CD4-positive, alpha-beta T cell treated with Interleukin-17A for 1 hour (primary cell): ENCODE measurements around the gene GIMAP7.
"Not testable (repeated sequence)": the region's sequence is repeated elsewhere in the genome, so short reads cannot be mapped to it uniquely, and the experiment has no call there.

Experiments used
- DNase-seq: peaks from one replicate; pipeline ENCODE4 v3.0.0-alpha.2; 2020

GIMAP7 gene

DNA sequence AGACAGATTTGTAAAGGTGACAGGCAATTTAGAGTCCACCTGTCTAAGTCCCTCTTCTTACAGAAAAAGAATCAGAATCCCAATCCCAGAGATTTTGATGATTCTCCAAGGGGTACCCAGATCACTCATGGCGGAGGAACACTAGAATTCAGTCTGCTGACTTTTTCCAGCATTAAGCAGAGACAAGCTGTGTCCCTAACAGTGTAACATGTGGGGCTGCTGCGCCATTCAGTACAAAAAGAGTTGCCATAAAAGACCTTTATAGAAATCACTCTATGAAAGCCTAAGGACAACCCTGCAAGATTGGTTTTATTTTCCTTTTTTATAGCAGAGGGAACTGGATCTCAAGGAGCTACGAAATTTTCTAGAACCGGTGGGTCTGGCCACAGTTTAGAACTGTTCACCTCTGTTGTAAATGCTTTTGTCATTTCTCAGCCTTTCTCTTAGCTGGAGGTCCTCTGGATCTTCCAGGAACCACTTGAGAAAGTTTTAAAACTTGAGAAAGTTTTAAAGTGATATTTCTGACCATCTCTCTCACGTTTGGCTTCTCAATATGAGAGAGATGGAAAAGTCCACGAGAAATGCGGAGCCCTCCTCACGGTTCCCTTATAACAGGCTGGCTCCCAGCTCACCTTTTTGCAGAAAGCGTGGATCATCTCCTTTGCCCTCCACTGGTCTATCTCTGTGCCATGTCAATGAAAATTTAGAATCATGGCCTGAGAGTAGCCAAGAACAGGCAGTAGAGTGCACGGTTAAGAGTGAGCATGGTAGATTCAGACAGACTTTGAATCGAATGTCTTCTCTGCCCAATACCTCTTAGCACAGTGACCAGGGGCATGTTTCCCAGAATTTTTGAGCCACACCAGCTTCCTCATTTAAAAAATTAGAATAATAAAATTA is 826 bp downstream of the GIMAP7 start:
- DNase-seq: peak; percentile 57

DNA sequence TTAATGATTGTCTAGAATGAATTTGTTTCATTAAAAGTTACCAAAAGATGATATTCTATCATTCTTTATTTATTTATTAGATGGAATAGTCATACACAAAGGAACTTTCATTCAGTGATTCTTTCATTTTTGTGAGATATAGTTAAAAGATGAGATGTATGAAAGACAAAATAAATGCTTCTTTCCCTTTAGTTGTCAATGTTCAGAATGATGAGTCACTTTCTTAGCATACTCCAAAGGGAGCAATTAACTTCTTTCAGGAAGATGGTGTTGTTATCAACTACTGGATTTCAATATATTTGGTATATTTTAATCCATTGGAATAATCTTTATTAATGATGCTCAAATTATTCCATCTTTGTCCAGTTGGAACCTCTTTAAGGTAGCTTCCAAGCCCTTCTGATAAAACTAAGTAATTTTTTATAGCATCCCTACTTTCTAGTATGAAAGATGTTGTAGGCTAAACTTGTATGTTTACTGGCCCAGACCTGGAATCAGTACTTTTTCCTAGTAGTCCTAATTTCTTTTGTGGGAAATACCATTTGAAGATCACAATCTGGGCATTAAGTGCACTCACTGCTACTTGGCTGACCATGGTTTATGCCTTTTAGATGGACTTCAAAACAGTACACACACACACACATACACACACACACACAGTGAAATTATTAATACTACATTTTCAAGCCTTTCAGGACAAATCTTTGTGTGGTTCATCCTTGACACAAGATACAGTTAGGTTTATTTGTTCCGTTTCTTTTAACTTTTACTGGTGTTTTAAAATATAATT is 2.5 kb downstream of the GIMAP7 start:
- peak; percentile 53 for DNase-seq

DNA sequence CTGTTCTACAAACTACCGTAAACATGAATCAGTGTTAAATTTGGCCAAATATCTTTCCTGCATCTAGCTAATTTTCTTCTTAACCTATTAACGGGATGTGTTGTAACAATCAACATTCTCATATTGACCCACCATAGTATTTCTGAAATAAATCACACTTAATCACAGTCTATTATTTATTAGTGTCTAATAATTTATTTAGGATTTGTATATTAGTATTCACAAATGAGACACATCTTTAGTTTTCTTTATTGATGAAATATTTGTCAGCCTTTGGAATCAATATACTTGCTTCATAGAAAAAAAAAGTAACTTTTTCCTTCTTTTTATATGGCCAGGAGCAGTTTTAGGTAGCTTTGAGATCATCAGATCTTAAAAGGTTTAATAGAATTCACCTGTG is 4.6 kb downstream of the GIMAP7 start:
- DNase-seq: no peak

DNA sequence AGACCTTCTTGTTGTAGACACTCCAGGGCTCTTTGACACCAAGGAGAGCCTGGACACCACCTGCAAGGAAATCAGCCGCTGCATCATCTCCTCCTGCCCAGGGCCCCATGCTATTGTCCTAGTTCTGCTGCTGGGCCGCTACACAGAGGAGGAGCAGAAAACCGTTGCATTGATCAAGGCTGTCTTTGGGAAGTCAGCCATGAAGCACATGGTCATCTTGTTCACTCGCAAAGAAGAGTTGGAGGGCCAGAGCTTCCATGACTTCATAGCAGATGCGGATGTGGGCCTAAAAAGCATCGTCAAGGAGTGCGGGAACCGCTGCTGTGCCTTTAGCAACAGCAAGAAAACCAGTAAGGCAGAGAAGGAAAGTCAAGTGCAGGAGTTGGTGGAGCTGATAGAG is 5.5 kb downstream of the GIMAP7 start:
- peak; percentile 41 for DNase-seq

DNA sequence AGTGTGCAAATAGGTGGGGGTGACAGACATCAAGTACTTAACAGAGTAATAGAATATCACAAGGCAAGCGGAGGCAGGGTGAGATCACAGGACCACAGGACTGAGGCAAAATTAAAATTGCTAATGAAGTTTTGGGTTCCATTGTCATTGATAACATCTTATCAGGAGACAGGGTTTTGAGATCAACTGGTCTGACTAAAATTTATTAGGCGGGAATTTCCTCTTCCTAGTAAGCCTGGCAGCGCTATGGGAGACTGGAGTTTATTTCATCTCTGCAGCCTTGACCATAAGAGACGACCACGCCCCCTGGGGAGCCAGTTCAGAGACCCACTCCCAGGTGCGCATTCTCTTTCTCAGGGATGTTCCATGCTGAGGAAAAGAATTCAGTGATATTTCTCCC is 8.3 kb downstream of the GIMAP7 start:
- not testable (repeated sequence) for DNase-seq

DNA sequence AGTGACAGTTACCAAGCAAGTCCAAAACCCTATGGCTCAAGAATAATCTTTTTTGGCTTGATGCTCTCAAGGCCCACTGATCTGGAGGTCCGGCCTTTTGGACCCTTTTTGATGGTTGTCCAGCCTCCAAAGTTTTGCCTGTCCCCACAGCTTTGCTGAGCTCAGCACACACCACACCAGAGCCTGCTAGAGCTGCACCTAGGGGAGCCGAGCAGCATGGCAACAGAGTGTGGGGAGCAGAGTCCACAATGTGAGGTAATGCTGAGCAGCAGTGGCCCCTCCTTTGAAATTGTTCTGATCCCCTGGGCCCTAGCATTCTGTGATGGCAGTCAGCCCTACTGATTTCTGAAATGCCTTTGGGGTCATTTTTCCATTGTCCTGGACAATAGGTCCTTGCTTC is 9.3 kb downstream of the GIMAP7 start:
- DNase-seq: no peak

DNA sequence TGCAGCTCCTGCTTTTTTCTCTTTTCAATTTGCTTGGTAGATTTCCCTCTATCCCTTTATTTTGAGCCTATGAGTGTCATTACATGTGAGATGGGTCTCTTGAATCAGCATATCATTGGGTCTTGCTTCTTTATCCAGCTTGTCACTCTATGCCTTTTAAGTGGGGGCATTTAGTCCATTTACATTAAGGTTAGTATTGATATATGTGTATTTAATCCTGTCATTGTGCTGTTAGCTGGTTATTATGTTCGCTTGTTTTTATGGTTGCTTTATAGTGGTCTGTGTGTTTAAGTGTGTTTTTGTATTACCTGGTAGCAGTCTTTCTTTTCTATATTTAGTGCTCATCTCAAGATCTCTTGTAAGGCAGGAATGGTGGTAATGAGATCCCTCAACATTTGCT is 17.0 kb downstream of the GIMAP7 start:
- DNase-seq: no peak

DNA sequence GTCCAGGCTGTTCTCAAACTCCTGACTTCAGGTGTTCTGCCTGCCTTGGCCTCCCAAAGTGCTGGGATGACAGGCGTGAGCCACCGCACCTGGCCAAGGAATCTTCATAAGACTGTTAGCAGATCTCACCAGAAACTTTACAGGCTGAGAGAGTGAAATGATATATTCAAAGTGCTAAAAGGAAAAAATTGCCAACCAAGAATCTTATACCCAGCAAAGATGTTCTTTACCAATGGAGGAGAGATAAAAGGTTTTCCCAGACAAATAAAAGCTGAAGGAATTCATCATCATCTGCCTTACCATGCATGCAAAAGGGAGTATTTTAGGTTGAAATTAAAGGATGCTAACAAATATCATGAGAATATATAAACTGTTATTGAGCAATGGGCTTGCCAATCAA is 23.6 kb downstream of the GIMAP7 start:
- no peak for DNase-seq

DNA sequence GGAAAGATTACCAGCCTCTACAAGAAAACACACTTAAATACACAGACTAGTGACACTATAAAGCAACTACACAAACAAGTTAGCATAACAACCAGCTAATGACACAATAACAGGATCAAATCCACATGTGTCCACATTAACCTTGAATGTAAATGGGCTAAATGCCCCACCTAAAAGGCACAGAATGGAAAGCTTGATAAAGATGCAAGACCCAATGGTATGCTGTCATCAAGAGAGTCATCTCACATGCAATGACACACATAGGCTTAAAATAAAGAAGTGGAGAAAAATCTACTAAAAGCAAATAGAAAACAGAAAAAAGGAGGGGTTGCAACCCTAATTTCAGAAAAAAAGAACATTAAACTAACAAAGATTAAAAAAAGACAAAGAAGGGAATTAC is 38.5 kb downstream of the GIMAP7 start:
- no peak for DNase-seq

DNA sequence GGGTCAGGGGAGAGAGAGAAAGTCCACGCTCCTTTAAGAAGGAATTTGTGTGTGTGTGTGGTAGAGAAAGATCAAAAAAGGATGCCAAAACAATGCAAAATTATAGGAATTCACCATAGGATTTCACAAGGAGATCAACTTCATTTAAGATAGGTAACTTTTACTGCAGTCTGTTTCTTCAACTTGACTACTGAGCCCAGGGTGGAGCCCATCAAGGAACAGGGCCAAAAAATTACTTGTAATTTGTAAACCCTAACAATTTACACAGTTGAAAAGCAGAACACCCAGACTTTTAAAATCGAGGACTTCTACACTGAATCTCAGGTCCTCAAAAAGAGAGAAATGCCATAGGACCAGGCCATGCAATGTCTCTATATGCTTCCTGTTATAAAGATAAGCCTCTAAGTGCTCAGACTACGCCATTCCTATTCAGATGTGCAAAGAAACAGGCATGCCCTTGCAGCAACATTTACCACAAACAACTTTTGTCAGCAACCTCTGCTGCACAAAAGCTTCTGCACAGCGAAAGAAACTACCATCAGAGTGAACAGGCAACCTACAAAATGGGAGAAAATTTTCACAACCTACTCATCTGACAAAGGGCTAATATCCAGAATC is 42.0 kb downstream of the GIMAP7 start:
- DNase-seq: peak; percentile 74

DNA sequence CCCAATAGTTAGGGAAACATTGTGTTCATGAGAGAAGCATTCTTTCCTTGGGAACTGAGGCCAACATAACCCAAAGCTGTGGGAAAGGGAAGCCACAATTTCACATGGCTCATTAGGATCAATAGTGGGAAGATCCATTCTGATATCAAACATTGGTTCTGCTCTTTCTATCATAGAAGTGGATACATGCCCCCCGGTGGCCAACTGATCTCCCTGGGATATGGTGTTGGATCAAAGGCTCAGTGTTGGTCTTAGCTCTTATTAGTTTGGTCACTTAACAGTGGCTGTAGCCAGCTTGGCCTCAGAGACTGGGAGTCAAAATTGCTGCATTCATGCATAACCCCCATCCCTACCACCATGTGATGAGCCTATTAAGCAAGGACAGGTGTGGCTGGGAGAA is 45.8 kb downstream of the GIMAP7 start:
- no peak for DNase-seq

DNA sequence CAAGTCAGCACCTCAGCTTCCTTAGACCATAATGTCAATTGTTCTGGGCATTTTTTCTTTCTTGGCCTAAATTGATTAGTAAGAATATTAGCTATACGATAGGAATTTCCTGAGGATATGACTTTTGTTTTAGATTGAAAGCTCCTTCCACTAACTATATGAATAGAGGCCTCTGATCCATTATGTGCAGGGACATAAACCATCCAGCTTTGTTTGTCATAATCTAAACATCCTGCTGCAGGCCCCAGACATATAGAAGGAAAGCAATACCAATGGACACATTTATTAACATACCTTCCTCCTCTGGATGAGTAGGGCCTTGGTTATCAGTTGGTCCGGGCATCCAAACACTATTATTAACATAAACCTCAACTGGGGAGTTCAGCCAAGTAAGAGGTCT is 48.2 kb downstream of the GIMAP7 start:
- no peak for DNase-seq

DNA sequence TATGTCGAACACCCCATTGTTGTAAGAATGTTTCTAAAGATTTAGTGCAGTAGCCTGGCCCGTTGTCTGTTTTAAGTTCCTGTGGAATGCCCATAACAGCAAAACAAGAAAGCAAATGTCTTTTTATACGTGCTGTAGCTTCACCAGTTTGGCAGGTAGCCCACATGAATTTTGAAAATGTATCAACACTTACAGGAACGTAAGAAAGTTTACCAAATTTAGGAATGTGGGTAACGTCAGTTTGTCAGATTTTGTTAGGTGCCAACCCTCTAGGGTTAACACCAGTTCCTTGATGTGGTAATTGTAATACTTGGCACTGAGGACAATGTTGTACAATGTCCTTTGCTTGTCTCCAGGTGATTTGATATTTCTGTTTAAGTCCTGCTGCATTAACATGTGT is 49.3 kb downstream of the GIMAP7 start:
- DNase-seq: peak; percentile 56

DNA sequence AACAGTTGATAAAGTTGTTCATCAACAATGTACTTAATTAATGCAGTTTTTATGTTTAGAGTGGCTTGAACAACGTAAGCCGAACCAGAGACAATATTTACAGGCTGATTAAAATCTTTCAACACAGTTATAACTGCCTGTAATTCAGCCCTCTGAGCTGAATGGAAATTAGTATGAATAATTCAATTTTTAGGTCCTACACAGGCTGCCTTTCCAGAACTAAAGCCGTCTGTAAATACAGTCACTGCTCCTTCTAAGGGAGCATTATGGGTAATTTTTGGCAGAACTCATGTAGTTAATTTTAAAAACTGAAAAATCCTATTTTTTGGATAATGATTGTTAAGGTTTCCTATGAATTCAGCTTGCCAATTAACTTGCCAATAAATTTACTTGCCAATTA is 49.9 kb downstream of the GIMAP7 start:
- no peak for DNase-seq

DNA sequence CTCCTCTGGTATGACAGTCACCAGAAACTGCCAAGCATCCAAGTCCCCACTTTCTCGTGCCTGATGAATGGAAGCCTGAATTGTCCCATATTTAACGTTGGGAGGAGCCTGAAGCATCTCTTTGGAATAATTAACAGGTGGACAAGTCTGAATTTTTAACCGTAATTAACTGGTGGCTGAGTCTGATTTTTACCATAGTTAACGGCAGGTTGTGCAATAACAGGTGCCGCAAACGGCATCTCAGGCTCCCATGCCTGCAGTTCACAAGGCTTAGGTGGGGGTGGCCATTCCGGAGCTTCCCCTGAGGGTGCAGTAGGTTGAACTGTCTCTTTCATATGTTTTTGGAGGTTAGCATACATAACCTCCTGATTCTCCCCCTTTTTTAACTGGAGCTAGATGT is 50.6 kb downstream of the GIMAP7 start:
- DNase-seq: no peak

DNA sequence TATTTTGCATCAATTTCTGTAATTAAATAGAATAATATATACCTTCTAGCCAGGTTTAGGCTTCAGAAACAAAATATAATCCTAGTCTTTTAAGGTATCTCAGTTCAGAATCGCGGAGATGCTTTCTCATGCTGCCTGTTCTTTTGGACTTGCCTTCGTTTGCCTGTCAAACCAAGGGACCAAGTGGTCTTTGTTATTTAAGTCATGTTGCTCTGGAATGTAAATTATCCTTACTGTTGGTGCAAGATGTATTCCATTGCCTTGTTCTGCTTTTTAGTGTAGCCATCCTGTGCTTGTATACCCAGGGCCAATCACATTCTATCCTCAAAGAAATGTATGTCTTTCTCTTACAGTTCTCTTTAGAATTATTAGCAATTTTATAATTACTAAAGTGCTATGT is 51.5 kb downstream of the GIMAP7 start:
- DNase-seq: no peak

DNA sequence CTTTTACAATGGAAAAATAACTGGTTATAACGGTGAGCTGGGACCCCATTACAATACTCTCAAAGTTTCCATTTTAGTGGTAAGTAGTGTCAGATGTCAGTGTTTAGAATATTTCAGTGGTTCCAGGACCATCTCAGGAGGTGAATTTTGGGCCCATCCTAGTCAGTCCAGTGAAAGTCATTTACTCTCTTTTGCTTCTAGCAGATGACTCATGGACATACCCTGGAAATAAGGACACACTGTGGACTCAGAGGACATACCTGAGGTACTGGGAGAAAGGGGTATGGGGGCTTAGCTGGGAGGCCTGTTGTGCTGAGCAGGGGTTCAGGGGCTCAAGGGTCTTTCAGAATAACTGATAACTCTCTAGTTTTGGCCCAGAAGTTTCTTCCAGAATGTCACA is 51.9 kb downstream of the GIMAP7 start:
- DNase-seq: no peak

DNA sequence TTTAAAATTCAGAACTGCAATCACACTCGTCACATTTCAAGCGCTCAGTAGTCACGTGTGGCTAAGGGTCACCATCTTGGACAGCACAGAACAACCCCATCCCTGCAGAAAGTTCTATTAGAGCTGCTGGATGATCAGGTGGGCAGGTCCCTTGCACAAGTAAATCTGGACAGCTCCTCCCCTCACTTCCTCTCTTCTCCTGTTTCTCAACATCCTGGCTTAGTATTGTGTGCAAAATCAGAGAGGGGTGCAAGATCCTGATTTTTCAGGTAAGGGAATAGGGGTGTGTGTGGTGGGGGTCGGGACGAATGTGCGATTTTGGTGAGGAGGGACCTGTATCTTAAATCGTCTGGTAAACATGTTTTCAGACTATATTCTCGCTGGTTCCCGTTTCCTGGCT is 52.5 kb downstream of the GIMAP7 start, which contains the start of gene GIMAP4:
TSS of gene GIMAP4 (plus strand) at position 222 of the 400 bp plus-strand sequence. CDS start 2,512 bp downstream, outside the sequence.
- DNase-seq: peak; percentile 52

DNA sequence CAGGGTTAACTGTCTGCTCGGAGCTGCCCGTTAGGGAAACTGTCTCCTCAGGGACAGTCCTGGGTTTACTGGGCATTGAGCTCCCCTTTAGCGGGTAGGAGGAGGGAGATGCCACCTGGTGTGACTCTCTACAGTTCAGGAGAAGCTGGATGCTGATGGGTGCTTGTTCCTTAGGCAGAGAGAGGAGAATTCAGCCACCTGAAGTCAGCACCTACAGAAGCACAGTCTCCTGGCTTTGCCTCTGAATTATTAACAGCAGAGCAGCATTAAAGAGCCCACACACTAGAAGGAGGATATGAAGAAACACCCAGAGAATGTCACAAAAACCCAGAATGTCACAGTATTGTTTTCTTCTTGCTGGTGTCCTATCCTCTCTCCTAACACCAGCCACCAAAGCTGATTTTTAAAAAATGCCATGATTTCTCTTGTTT is 53.2 kb downstream of the GIMAP7 start:
- DNase-seq: peak; percentile 33

DNA sequence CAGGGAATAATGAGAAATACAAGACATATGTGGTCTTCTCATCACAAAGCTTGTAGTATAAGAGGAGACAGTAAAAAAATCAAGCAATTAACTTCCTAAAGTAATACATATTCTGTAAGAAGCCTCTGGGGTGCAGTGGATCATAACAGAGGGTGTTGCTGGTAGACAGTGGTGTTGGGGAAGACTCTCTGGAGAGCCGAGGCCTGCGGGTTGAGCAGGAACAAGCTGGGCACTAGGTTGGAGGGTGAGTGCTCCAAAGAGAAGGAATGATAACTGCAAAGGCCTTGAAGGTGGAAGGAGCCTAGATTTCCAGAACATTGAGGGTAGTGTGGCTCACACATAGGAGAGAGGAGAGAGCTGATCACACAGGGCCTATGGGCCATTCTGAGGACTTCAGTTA is 54.0 kb downstream of the GIMAP7 start:
- DNase-seq: peak; percentile 56

DNA sequence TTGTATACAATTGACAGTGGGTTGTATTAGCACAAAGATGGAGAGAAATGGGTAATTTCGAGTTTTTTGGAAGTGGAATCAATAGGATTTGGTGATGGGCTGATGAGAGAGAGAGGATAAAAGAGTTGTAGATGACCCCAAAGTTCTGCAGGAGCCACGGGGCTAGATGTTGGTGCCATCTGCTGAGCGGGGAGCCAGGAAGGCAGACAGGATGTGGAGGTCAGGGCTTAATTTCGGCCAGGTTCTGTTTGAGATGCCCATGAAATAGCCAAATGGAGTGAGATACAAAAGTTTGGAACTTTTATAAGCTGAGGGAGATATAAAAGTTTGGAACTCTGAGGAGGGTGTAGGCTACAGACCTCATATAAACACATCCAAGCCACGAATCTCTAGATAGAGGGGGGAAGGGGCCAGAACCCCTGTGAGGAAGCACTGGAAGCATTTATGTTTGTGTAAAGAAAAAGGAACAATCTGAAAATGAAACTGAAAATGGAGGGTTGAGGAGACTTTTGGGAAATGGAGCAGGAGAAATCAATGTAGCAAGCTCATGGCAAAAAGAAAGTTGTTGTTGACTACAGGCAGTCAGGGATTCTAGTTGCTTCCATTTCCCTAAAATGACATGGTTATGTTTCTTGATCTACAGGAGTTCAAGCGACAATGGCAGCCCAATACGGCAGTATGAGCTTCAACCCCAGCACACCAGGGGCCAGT is 54.7 kb downstream of the GIMAP7 start:
- DNase-seq: peak; percentile 27
